Stimulated activated CD4-positive, alpha-beta T cell treated with anti-CD3 and anti-CD28 coated beads, TNF-alpha, amount 100 ng/mL, for 48 hours (primary cell): ENCODE results near the gene ZNF81.
"Not testable (repeated sequence)": the region's sequence is repeated elsewhere in the genome, so short reads cannot be mapped to it uniquely, and the experiment has no call there.

Source experiments
- DNase-seq, 3 donors: peaks; one replicate each; pipeline ENCODE4 v3.0.0-alpha.2; 2020; ENCODE audit warnings: low read depth in 3 of 3

The ZNF81 gene

DNA sequence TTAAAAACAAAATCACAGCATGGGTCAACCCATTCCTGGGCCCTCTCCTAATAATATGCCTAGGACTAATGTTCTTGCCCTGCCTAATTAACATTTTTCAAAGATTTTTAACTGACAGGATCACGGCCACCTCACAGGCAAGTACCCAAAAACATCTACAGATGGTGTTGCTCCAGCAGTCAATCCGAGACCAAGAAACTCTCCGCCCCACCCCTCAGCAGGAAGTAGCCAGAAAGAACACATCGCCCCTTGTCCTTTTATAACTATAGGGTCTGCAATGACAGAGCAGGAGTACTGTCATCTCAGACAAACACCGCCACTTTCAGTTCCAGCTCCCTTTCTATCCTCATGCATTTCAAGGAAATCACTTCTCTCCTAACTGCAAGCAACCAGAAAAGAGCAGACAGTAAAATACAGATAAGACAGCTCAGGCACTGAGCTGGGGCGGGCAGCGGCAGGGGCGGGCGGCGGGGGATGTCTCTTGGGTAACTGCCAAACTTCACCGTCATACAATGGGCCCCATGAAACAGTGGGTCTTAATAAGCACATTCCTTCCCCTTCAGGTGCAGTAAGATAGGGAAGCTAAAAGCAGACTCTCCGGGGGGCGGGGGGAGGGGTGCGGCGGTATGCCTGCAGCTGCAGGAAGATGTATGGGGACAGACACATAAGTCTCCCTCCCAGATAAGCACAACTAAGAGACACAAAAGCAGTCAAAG lies 99.7 kb downstream of the ZNF81 start:
- DNase-seq, result no peak

GRCh38 chrX:47936940-47937317 lies 100.2 kb downstream of the ZNF81 start:
- DNase-seq, result no peak

DNA sequence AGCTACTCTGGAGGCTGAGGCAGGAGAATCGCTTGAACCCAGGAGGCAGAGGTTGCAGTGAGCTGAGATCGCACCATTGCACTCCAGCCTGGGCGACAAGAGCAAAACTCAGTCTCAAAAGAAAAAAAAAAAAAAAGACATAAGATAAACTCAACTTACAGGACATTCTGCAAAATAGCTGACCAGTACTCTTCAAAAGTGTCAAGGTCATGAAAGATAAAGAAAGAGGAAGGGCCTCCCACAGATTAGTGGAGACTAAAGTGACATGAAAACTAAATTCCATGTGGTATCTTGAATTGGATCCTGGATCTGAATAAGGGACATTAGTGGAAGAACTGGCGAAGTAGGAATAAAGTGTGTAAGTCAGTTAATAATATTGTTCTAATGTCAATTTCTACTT lies 103.7 kb downstream of the ZNF81 start:
- no peak for DNase-seq

DNA sequence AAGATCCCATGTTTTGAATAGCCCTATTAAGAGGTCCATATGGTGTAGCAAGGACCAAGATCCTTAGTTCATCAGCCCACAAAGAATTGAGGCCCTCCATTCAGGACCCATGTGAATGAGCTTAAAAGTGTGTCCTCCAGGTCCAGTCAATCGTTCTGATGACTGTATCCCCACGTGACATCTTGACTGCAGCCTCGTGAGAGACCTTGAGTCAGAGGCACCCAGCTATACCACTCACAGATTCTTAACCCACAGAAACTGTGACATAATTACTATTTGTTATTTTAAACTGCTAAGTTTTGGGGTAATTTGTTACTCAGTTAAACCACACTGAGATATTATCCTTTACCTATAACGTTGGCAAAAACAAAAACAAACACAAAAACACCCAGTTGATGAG lies 104.7 kb downstream of the ZNF81 start:
- DNase-seq, result no peak

- not testable (repeated sequence) for DNase-seq
Measured at GRCh38 chrX:47955295-47955694, 118.6 kb downstream of the ZNF81 start.

DNA sequence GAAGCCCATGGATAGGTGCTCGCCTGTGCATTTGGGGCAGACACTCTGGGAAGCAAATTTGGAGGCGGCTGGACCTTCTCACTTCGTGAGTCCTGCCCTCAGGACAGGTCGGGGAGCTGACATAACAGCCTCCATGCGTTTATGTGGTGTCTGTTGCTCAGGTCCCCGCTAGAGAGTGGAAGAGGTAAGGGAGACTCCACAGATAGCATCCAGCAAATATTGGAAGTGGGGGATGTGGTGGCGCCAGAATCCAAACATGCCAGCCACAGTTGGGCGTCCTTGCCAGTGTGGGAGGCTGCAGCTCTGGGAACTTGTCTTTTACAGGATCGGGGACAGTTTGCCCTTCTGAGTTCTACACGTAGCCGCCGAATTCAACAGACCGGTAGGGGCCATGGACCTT lies 119.3 kb downstream of the ZNF81 start:
- no peak for DNase-seq

- DNase-seq, result not testable (repeated sequence)
Measured at GRCh38 chrX:47958206-47958605, 121.5 kb downstream of the ZNF81 start.

- no peak for DNase-seq
Measured at GRCh38 chrX:47958761-47959342, 122.2 kb downstream of the ZNF81 start.

- no peak for DNase-seq
Measured at GRCh38 chrX:47960406-47960805, 123.7 kb downstream of the ZNF81 start.

DNA sequence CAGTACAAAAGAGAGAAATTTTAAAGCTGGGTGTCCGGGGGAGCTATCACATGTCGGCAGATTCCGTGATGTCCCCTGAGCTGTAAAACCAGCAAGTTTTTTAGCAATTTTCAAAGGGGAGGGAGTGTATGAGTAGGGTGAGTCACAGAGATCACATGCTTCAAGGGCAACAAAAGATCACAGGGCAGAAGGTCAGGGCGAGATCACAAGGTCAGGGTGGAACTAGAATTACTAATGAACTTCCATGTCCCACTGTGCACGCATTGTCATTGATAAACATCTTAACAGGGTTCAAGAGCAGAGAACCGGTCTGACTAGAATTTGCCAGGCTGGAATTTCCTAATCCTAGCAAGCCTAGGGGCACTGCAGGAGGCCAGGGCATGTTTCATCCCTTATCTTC lies 125.1 kb downstream of the ZNF81 start:
- not testable (repeated sequence) for DNase-seq

- not testable (repeated sequence) for DNase-seq
Measured at GRCh38 chrX:47965526-47965925, 128.8 kb downstream of the ZNF81 start.
